ENCODE data around the gene PEAK1. TPM values are rescaled to one million over a fixed set of nuclear protein-coding genes. Genes with fewer than 3 reads are reported as not detected.

The PEAK1 gene
- total RNA-seq, 1 experiment from 2014 or later: 16.5 TPM

DNA sequence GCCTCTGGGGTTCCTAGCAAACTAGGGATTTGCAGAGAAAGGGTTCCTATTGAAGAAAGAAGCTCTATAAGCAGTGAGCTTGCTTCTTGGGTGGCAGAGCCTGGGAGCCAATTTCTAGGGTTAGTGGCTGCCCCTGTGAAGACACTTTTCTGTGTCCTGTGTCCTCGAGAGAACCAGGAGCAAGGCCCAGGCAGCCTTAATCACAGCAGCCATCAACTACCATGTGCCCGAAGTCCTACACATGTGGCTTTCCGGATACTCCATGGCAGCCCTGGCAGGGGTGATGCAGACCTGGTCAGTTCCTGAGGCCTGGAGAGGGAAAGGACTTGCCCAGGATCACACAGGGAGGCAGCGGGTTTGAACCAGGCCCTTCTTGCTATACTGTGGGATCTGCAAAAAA lies 321.3 kb downstream of the PEAK1 start:
- no peak for DNase-seq (ENCODE audit: low read depth)

DNA sequence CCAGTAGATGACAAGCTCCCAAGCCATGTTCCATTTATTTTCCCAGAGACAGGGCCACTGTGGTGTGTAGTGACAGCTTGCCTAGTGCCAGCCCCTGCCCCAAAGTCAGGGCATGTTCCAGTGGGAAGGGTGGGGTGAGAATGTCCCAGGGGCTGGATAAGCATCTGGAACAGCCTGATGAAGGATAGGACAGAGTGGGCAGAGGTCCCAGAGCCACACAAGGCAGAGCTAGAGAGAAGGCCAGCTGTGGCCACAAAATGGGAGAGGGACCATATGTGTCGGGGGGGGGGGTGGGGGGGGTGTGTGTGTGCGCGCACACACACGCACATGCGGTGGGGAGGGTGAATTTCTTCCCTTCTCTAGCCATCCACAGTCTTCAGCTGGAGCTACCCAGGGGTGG lies 322.0 kb downstream of the PEAK1 start:
- DNase-seq (ENCODE audit: low read depth): no peak

DNA sequence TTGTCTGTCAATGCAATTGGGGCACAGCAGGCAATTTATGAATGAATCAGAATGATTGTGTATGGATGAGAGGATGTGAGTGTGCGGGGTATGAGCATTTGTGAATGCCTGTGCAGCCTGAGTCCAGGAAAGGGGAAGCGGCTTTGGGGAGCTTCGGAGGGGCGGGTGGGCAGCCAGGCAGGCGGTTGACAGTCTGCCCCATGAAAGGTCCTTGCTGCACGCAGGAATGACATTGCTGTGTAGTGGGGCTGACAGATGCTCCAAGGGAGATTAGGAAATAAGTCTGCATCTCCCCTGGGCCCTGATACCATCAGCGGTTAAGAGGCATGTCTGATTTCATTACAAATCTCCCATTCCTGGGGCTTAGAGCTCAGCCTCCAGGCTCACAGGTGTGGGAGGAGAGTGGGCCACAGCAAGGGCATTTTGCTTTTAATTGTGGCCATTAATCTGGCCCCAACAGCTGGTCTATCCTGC lies 322.6 kb downstream of the PEAK1 start:
- no peak for DNase-seq (ENCODE audit: low read depth)

DNA sequence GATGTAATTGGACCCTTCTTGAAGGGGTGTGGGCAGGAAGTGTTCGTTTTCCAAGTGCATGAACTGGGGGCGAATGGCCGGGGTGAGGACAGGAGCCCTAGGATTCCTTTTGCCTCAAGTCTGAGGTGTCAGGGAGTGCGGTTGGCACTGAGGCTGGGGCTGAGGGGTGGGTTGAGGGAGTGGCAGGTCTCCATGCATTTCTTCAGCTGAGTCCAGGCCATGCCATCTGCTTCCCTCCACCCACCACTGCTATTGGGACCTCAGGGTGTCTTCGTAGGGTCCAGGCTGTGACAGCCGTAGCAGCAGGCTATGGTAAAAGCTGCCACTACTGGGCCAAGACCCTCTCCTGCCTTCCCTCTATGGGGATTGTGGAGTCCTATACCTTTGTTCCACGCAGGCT lies 323.4 kb downstream of the PEAK1 start:
- DNase-seq (ENCODE audit: low read depth): no peak

DNA sequence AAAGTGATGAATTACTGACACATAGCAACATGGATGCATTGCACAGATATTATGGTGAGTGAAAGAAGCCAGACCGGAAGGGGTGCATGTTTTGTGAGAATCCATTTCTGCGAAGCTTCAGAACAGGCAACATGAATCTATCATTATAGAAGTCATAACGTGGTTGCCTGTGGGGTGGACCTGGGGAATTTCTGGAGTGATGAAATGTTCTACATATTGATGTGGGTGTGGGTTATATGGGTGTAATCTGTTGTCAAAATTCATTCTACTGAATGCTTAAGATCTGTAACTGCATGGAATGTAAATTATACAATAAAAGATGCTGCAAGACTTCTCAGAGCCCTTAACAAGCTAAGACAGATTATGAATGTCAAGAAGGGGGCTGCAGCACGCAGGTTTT lies 323.8 kb downstream of the PEAK1 start:
- DNase-seq (ENCODE audit: low read depth): no peak

DNA sequence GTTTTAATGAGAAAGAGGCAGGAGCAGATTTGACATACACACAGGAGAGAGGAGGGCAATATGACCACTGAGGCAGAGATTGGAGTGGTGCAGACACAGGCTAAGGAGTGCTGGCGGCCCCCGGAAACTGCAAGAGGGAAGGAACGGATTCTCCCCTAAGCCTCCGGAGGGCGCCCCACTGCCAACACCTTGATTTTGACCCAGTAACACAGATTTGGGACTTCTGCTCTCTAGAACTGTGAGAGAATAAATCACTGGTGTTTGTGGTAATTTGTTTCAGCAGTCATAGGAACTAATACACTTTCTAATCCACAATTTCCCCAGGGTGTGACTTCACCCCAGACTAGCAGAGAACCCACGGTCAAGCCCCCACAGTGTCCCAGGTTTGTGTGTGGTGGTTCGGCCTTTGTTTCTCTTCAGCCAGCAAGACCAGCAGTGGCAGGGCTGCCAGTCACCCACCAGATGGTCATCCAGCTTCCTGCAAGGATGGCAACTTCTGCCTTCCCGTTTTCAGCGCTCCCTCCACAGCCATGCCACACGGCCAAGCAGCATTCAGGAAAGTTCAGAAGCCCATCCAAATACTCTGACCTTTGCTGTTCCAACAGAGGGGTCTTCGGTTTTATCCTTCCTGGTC lies 325.4 kb downstream of the PEAK1 start:
- DNase-seq (ENCODE audit: low read depth): no peak

DNA sequence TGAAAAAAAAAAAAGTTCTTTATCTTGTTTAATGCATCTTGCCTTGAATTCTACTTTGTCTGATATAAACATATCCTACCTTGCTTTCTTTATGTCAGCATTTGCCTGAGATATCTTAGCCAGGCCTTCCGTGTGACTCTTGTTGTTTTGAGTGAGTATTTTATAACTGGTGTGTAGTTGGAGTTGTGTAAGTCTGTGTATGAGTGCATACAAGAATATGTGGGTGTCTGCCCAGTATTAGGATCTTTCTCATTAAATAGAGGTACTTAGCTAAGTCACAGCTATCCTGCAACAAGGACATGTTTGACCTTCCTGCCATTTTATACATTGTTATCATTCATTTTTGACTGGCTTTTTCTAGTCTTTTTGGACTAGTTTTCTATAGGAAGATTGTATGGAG lies 326.5 kb downstream of the PEAK1 start:
- no peak for DNase-seq (ENCODE audit: low read depth)

DNA sequence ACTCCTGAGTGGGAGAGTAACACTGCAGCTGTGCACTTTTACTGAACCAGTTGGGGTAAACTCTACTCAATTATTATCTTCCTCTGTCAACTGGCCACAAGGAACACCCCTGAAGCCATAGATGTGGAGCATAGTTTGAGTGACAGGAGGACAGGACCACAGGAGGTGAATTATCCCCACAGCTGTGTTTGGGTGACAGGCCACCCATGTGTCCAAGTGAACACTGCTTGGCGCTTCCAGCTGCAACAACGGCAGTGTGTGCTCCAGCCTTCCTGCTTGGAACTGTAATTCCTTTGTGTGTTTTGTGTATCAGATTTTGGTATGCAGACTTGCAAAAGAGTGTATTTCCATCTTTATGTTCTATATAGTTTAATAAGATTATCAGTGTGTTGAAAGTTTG lies 328.8 kb downstream of the PEAK1 start:
- DNase-seq (ENCODE audit: low read depth): no peak

DNA sequence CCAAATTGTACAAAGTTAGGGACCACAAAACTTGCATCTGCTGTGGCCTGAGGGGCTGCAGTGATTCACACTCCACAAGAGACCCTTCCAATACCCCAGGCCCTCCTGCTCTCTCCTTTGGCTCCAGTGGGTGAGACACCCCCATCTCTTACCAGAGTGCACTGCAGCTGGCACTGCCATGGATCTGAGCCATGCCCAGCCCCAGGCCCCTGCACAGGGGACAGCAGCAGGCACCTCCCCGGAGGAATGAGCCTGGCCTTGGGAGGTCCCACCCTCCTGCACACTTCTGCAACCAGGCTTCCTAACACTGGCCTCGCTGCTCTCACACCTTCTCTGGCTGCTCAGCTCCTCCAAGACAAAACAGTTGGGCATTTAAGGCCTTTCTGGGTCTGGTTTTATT lies 332.7 kb downstream of the PEAK1 start:
- no peak for DNase-seq (ENCODE audit: low read depth)

DNA sequence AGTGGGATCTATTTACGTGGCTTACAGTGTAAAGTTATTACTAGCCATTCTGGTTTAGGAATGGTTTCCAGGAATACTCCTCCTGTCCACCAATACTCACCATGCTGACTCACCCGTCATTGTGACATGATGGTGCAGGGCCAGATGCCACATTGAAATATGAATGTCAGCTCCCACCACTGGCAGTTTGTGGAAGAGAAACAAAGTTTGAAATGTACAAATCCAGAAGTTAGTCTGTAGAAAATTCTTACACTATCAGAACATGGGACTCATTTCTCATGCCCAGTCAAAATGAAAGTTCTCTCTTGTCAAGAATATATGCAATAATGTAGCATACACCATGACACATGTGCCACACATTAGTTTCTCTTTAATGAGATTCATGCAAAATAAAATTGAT lies 334.6 kb downstream of the PEAK1 start:
- peak; percentile 46 for DNase-seq (ENCODE audit: low read depth)

DNA sequence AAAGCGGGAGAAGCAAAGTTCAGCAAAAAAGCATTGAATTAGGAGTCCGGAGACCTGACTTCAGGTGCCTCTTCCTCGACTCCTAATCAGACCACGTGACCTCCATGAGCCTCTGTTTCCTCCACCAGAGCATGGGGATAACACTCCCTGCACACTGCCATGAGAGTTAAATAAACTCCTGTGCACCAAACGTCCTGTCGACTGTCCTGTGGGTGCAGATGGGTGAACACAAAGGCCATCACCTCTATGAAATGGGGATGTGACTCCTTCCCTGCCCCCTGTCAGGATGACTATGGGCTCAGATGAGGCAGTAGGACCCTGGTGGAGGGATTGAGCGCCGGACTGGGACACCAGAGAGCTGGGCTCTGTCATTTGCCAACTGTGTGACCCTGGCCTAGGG lies 335.5 kb downstream of the PEAK1 start:
- no peak for DNase-seq (ENCODE audit: low read depth)

DNA sequence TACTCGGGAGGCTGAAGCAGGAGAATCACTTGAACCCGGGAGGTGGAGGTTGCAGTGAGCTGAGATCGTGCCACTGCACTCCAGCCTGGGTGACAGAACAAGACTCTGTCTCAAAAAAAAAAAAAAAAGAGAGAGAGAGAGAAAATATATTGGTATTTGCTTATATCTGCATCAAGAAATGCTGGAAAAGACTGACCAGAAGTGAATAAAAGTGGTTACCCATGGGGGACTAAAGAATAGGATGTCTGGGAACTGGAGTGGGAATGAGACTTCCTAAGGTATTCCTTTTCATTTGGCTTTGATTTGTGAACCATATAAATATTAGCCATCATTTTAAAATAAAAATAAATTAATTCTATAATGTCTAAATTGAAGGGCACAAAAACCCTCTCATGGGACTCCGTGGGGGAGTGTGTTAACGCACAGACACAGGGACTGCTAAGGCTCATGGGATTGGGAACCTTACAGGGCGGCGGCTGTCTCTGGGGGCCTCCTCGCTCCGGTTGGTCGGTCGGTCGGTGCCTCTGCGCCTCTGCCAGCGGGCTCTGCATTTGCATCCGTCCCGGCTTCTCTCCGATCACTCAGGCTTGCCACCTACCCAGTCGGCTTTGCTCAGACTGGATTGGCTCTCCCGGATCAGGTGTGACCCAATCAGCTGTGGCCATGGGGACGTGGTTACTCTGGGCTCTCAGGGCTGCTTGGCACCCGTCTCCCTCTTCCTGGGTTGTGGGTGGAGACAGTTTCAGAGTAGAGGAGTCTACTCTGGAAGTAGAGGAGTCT lies 336.3 kb downstream of the PEAK1 start:
- DNase-seq (ENCODE audit: low read depth): no peak

DNA sequence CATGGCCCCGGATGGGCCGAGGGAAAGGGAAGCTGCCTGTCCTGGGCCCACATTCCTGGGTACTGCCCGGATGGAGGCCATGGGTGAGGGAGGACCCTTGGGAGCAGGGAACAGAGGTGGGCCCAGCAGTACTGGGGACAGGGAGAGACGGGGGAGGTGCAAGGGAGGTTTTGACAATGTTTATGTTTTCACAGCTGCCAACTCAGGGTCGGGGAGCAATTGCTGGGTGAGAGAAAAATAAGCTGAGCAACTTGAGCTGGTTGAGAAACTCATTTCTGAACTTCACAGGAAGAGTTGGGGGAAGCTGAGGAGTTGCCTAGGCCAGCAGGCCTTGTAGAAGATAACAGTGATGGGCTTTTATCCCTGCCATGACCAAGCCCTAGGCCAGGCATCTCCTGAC lies 337.9 kb downstream of the PEAK1 start:
- DNase-seq (ENCODE audit: low read depth): no peak

DNA sequence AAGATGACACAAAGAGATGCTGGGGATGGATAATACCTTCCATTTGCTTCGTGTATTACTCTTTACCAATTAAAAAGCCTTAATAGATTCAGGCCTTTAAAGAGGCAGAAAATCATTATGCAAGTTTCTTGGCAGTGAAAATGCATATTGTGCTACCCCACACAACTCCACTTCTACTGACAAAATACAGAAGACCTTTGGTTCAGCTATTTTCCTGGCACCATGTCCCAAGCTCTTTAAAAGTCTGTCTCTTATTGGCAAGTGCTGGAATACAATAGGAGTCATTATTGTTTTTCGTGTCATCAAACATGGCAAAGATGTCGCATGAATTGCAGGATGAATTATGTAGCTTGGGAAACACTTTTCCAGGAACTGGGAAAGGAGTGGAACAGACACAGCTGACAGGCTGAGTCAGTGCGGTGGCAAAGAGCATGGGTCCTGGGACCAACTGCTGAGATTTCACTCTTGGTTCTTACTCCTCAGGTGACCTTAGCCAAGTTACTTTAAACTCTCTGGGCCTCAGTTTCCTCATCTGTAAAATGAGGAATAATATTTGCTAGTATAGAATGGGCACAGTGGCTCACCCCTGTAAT lies 343.5 kb downstream of the PEAK1 start:
- DNase-seq (ENCODE audit: low read depth): no peak

DNA sequence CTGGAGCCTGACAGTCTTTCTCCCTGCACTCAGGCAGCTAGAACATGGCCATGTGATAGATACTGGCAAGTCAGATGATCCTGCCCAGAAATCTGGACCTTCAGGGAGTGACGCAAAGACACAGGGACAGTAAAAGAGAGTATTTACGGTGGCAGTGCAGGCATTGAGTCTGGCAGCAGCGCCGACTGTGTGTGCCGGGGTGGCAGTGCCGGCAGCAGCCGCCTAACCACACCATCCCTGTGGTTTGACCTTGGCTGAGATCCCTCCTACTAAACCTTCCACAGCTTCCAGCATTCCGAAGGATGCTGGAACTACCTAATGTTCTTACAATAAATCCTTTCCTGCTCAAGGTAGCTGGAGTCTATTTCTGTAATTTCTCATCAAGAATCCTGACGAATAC lies 344.4 kb downstream of the PEAK1 start:
- DNase-seq (ENCODE audit: low read depth): peak; percentile 82

DNA sequence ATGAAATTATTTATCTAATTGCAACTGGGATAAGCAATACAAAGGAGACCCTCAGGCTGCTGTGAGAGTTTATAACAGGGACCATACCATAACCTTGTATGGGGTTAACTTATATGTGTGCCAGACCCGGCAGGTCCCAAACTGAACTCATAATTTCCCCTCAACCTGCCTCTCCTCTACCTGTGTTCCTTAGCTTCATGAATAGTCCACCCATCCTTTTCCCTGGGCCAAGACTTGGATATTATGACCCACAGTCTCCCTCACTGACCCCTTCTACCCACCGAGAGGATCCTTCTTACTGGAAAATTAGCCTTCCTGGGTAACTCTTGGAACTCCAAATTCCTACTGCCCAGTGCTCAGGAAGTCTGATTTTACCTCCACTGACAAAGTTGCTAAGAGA lies 345.6 kb downstream of the PEAK1 start:
- DNase-seq (ENCODE audit: low read depth): no peak

DNA sequence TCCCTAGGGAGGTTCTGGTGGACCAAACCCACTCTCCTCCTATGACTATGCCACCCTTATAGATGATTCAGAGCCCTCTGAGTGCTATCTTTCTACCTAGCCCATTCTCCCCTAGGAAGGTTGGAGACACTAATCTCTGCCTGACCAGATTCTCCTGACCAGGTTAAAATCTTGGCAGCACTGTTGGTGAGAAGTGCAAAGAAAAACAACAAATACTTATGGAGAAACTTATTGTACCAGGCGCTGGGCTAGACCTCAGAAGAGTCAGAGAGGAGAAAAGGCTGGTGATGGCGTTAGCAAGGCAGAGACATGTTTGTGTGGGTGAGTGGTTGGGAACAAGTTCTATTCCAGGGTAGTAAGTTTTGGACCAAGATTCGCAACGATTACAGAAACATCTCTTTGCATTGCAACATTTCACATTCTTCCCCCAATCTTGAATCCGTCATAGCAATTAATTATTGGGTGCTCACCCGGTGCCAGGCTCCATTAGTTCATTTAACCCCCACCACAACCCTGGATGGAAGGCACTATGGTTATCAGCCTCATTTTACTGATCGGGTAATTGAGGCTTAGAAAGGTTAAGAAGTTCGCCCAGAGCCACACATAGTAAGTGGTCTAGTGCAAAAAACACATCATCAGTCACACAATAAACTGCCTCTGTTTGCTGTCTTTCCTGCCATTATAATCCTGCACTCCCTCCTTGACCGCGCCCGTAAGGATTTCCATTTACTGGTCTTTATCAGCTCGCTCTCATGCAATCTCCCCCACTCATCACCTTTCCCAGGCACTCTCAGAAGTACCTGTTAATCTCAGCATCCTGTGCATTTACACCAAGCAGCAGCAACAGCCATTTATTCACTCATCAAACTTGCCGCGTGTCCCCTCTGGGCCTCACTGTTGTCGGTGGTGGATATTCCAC lies 348.3 kb downstream of the PEAK1 start:
- DNase-seq (ENCODE audit: low read depth): no peak

DNA sequence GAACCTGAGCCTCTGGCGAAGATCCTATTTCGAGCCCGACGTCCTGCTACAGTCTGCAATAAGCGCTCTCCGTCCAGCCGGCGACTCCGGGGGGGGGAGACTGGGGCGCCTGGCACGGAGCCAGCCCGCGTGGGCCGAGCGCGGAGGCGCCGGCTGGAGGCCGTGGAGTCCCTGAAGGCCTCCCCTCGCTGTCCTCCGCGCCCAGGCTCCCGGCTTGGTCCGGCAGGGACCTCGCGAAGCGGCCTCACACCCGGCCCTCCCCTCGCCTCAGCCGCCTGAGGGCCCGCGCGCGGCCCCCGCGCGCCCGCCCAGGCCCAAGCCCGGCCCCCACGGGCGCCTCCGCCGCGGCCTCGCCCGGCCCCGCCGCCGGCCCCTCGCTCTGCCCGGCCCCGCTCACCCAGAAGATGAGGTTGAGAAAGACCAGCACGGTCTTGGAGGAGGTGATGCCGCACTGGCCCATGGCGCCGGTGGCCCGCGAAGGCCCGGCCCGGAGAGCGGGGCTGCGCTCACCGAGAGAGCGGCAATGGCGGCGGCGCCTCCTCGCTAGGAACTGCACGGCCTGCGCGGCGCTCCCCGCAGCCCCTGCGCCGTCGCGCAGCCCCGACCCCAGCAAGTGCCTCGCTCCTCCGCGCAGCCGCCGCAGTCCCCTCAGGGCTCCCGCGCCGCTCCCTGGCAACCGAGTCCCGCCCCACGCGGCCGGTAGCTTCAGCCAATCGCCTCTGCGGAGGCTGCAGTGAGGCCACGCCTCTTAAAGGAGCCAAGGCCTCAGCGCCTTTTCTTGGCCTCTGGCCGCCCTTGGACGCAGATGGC lies 349.2 kb downstream of the PEAK1 start, which contains the start of gene TSPAN3:
Gene TSPAN3 (minus strand): TSS at position 615 of the 810 bp plus-strand sequence. CDS start 155 bp downstream, at position 460.
- peak; percentile 86 for DNase-seq (ENCODE audit: low read depth)

DNA sequence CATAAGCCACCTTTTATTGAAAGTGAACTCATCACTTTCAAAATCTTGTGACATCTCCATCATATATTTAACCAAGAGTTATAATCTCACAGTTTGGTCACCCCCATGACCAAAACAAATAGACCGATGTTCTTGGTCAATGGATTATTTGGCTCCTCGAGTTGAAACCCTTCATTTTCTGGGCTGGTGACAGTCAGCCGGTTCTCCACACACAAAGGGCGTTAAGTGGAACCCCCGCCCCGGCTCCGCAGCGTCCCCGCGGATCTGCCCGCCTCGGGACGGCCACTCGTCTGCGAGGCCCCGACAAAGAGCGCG lies 349.8 kb downstream of the PEAK1 start:
- no peak for DNase-seq (ENCODE audit: low read depth)

DNA sequence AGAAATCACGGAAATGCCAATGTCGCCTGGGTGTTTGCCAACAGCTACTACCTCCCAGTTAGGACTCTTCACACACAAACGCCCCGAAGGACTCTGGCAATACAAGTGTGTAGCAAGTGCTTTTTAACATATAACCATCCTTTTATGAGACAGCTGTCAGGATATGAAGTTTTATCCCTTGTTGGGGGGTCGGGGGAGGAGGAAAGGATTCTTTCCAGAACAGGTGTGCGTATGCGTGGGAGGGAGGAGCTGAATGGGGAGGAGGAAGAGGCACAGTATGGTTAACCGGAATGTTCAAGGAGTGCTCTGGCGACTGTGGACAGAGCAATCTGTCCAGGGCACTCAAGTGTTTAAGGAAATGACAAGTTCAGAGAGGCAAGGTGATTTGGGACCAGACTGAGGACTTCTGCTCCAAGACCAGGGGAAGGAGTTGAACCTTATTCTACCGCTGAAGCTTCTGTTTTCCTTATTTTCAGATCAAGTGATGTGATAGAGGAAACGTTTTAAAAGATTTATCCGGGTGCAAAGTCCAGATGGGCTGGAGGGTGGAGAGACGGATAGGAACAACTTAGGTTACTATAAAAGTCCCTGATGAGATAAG lies 350.3 kb downstream of the PEAK1 start:
- no peak for DNase-seq (ENCODE audit: low read depth)
